ENCODE results near the gene RNF103.
"Not testable (repeated sequence)": the region's sequence is repeated elsewhere in the genome, so short reads cannot be mapped to it uniquely, and the experiment has no call there.

The RNF103 gene

GRCh38 chr2:86622519-86623042, 1.1 kb downstream of the RNF103 start:
- DNase-seq, result no peak

GRCh38 chr2:86621280-86621943, 2.3 kb downstream of the RNF103 start:
- no peak for DNase-seq

GRCh38 chr2:86617738-86618137, 5.9 kb downstream of the RNF103 start:
- DNase-seq, result no peak

GRCh38 chr2:86617153-86617552, 6.5 kb downstream of the RNF103 start:
- DNase-seq, result no peak

- DNase-seq, result no peak
Measured at GRCh38 chr2:86616502-86616901, 7.2 kb downstream of the RNF103 start.

DNA sequence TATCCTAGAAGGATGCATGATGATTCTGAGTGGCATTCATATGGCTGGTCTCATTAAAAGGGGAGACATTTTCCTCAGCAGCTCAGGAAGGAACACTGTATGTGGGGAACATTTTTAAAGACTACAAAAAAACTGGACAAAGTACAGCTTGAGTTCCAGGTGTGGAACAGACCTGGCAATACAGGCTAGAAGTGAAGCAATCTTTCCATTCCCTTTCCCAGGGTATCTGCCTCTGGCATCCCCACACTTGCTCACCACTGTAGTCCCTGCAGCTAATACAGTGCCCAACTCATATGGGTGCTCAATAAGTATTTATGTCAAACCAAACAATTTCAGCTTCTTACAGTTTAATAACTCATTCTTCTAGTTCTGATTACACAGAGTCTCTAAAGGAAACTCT, 8.1 kb downstream of the RNF103 start:
- no peak for DNase-seq

GRCh38 chr2:86613515-86613914, 10.2 kb downstream of the RNF103 start:
- no peak for DNase-seq

DNA sequence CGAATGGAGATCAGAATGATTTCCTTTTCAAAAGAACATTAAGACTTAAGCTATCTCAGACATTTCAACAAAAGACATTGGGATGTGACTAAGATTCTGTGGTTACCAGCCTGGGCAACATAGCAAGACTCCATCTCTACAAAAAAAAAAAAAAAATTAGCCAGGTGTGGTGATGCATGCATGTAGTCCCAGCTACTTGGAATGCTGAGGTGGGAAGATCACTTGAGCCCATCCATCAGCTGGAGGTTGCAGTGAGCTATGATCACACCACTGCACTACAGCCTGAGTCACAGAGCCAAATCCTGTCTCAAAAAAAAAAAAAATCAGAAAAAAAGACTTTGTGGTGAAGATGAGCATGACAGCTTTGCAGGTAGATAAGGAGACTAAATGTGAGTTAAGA, 12.8 kb downstream of the RNF103 start:
- no peak for DNase-seq

DNA sequence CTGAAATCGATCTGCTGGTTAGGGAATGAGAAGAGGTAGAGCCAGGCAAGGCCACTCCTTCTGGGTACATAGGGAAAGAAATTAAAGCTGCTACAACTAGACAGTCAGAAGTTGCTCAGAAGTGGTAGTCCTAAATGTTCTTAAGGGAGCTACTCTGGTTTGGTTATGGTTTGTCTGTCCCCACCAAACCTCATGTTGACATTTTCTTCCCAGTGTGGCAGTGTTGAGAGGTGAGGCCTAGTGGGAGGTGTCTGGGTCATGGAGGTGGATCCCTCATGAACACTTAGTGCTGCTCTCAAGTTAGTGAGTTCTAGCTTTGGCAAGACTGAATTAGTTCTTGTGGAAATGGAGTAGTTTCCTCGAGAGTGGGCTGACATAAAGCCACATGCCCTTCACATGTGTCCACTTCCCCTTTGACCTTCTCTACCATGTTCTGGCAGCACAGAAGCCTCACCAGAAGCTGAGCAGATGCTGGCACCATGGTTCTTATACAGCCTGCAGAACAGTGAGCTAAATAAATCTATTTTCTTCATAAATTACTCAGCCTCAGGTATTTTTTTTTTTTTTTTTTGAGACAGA, 14.7 kb downstream of the RNF103 start:
- DNase-seq, result no peak

DNA sequence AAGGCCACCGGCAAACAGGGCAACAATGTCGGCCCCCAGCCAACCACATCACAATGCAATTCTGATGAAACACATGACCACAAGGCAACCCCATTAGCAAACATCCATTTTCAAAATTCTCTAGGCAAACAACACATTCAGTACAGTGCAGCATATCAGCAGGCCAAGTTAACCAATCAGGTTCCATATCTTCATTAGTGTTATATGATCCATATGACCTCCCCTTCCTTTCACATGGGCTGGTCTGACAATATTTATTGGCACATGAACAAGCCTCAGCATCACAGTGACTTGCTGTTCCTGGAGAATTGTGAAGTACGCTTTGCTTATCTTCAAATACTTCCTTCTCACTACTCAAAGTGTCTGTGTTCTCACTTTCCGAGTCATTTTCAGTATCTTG, 19.8 kb downstream of the RNF103 start:
- DNase-seq, result no peak

DNA sequence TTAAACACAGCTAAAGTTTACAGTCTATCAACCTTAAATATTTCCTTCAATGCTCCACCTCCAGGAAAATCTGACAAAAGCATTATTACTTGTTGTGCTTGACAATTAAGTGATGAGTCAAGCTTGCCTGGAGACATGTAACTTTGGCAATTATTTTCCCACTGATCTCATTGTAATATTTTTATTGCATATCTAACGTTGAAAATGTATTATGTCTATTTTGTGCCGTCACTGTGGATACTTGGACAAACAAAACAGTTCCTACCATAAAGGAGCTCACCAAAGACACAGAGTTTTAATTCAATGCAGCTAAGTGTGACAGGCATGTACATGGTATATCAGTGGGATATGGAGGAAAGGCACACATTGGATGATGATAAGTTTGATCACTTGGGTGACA, 24.7 kb downstream of the RNF103 start:
- no peak for DNase-seq

- no peak for DNase-seq
Measured at GRCh38 chr2:86596118-86596517, 27.5 kb downstream of the RNF103 start.

GRCh38 chr2:86593266-86593665, 30.4 kb downstream of the RNF103 start:
- no peak for DNase-seq

DNA sequence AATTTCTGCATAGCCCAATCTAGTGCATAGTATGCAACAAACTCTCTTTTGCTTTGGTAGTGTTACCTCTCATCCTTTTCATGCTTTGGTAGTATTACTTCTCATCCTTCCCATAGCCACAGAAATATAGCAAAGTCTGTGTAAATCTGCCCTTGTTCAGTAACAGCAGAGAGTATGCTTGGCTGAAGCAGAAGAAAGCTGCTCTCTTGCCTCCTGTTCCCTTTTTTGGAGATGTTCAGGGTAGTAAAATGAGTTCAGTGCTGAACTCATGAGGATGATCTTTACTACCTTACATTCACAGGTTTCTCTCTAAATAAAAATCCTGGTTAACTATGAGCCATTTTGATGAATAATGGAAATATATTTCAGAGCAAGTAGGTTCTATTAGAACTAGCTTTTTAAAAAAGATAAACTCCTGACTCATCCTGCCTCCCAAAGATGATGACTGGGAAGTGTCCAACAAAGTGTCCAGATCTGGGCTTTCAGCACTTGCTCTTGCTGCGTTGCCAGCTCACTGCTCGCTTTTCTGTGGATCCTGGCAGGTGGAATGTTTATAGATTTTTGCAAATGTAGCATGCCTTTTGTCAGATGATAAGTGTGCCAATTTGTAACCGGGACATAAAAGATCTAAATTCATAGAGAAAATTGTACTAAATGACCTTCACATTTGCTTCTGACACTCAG, 31.0 kb downstream of the RNF103 start:
- DNase-seq, result no peak

- DNase-seq, result not testable (repeated sequence)
Measured at GRCh38 chr2:86589701-86590100, 34.0 kb downstream of the RNF103 start.

GRCh38 chr2:86584151-86584913, 39.3 kb downstream of the RNF103 start:
- DNase-seq, result no peak

DNA sequence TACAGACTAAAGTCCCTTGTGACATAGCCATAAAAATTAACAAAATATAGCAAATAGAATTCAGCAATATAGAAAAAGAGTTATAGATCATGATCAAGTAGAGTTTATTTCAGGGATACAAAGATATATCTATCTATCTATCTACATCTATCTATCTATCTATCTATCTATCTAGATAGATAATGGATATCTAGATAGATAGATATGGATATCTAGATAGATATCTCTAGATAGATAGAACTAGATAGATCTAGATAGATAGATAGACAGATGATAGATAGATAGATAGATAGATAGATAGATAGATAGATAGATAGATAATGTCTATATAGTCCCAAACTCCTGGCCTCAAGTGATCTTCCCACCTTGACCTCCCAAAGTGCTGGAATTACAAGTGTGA, 43.1 kb downstream of the RNF103 start:
- DNase-seq, result no peak

GRCh38 chr2:86577817-86578456, 45.7 kb downstream of the RNF103 start:
- DNase-seq, result no peak

DNA sequence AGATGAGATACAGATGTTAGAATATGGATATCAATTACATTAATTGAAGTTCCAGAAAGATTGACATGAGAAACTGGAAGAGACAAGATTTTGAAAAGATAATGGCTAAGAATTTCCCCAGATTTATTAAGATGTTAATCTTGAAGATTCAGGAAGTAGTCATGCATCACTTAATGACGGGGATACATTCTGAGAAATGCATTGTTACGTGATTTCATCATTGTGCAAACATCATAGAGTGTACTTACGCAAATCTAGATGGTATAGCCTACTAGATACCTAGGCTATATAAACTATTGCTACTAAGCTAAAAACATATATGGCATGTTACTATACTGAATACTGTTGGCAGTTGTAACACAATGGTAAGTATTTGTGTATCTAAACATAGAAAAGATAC, 53.6 kb downstream of the RNF103 start:
- DNase-seq, result no peak

- no peak for DNase-seq
Measured at GRCh38 chr2:86566821-86567190, 56.9 kb downstream of the RNF103 start.

DNA sequence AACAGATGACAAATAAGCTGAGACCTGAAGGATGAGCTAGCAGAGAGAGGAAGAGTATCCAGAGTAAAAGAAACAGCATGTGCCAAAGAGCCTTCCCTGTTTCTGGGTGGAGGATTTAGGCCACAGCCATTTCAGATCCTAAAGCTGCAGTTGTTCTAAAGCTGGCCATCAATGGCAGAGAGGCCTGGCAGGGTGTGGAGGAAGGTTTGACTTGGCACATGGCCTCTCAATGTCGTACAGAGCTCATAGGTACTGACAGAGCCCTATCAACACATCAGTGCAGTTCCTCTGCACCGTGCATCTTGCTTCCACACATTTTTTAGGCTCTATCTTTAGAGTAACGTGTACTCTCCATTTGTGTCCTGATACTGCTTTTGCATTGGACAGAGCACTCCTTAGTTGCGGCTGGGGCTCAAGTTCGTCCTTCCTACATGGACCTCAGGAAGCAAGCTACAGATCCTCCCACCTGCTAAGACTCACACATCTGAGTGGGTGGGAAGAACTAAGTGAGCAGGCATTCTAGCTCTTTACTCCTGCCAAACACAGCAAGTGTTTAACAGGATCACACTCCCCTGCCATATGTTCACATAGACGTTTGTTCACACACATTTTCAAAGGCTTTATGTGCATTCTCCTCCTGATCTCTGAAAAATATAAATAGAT, 57.4 kb downstream of the RNF103 start:
- DNase-seq, result no peak

- DNase-seq, result no peak
Measured at GRCh38 chr2:86563650-86564061, 60.0 kb downstream of the RNF103 start.

Data from NCI-H1436 treated with DMSO at 0.1 percent for 48 hours (cell line).